ENCODE measurements around the gene TPRKB. TPM values are rescaled to one million over a fixed set of nuclear protein-coding genes. Genes with fewer than 3 reads are reported as not detected.

TPRKB gene
- total RNA-seq, 1 experiment from 2014 or later, result 44.7 TPM

DNA sequence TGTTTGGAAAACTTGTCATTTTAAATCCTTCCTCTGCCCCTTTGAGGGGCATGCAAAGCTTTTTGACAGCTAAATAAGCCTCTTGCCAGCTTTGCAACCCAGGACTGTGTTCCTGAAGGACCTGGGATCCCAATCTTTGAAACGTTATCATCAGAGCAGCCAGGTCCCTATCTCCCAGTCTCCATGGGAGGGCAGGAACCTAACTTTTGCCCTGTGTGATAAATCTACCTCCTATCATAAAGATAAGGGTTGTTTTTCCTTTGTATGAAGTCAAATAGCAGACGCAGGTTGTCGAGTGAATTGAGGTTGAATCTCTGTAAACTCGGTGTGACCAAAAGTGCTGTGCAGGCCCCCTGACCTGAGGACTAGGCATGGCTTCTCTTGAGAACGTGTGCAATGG lies 30.1 kb downstream of the TPRKB start:
- WGBS (ENCODE audit: extremely low coverage, insufficient read length, low lambda C conversion rate), result no CpG with 5 or more reads among the region's 5 CpGs
- no peak overlapping the region for H2BK12ac ChIP-seq (ENCODE audit: insufficient read length, low read depth, low read length)
- H3K27ac ChIP-seq (ENCODE audit: insufficient read length, low read depth, low read length), result no peak overlapping the region
- no peak overlapping the region for H3T11ph ChIP-seq (ENCODE audit: low read length)
- no peaks in the 10 kb centered on the region for H3K79me1 ChIP-seq (ENCODE audit: insufficient read depth, low read depth, low read length, poor library complexity, severe bottlenecking)
- H3K9ac ChIP-seq (ENCODE audit: extremely low read depth, insufficient read length, low read length), result no peak overlapping the region
- TF ChIP-seq, protein P1, sequence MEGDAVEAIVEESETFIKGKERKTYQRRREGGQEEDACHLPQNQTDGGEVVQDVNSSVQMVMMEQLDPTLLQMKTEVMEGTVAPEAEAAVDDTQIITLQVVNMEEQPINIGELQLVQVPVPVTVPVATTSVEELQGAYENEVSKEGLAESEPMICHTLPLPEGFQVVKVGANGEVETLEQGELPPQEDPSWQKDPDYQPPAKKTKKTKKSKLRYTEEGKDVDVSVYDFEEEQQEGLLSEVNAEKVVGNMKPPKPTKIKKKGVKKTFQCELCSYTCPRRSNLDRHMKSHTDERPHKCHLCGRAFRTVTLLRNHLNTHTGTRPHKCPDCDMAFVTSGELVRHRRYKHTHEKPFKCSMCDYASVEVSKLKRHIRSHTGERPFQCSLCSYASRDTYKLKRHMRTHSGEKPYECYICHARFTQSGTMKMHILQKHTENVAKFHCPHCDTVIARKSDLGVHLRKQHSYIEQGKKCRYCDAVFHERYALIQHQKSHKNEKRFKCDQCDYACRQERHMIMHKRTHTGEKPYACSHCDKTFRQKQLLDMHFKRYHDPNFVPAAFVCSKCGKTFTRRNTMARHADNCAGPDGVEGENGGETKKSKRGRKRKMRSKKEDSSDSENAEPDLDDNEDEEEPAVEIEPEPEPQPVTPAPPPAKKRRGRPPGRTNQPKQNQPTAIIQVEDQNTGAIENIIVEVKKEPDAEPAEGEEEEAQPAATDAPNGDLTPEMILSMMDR (conservative IDR thresholded peaks at IDR 0.05), result no peak
- no peak overlapping the region for H2AFZ ChIP-seq (ENCODE audit: low read length)
- H2BK120ac ChIP-seq (ENCODE audit: low read depth, low read length, poor library complexity, severe bottlenecking), result no peak overlapping the region
- H2BK20ac ChIP-seq (ENCODE audit: low read depth, low read length, poor library complexity, severe bottlenecking), result no peak overlapping the region
- H3K36me3 Mint-ChIP-seq (ENCODE audit: insufficient read depth in 1 of 3, low read depth in 3 of 3), result no peaks in the 10 kb centered on the region
- H2AK5ac ChIP-seq (ENCODE audit: insufficient read length, low read length), result no peak overlapping the region
- H3K4me1 Mint-ChIP-seq, result peaks cover 11 to 12% of the 10 kb centered on the region in 2 experiments
- no peak overlapping the region for H3K18ac ChIP-seq (ENCODE audit: insufficient read length, low read depth, low read length)
- H3K56ac ChIP-seq (ENCODE audit: insufficient read length, low read depth, low read length), result no peak overlapping the region
- no peaks in the 10 kb centered on the region for H3K79me2 ChIP-seq (ENCODE audit: insufficient read depth, low read length)
- no peak overlapping the region for H3K4me2 ChIP-seq (ENCODE audit: insufficient read depth, insufficient read length, low read length)
- H4K5ac ChIP-seq (ENCODE audit: insufficient read length, low read depth, low read length), result no peak overlapping the region
- peaks cover 0 to 6% of the 10 kb centered on the region in 2 experiments; a peak in 2 of 5 replicates for H3K9me3 Mint-ChIP-seq
- H3K4me3 Mint-ChIP-seq, result no peak overlapping the region; a peak in 1 of 5 replicates
- no peak overlapping the region for H3K4ac ChIP-seq (ENCODE audit: low read depth, low read length)
- peaks cover 76% of the 10 kb centered on the region for H3K27me3 Mint-ChIP-seq (ENCODE audit: low read depth)
- H3K14ac ChIP-seq (ENCODE audit: insufficient read depth, low read length), result no peak overlapping the region
- no peaks in the 10 kb centered on the region for H3K23me2 ChIP-seq (ENCODE audit: insufficient read length, low read depth, low read length, poor library complexity, severe bottlenecking)
- no peak overlapping the region for H2BK15ac ChIP-seq (ENCODE audit: low read depth, low read length)
- no peaks in the 10 kb centered on the region for H4K20me1 ChIP-seq (ENCODE audit: control insufficient read depth, insufficient read depth, insufficient read length)
- no peak overlapping the region for H2BK5ac ChIP-seq (ENCODE audit: insufficient read length, low read length)
- H3K9me3 ChIP-seq (ENCODE audit: control insufficient read depth, low read depth, low read length), result no peaks in the 10 kb centered on the region
- H3K27ac Mint-ChIP-seq, result no peak overlapping the region
- no peak overlapping the region for H4K91ac ChIP-seq (ENCODE audit: insufficient read length, low read depth, low read length)
- H3K23ac ChIP-seq (ENCODE audit: insufficient read length, low read depth, low read length), result no peak overlapping the region
- no peaks in the 10 kb centered on the region; the same call in 1 of the 2 replicates for H3K27me3 ChIP-seq (ENCODE audit: insufficient read depth, low read length)
- H4K8ac ChIP-seq (replicated peaks; ENCODE audit: insufficient read length, low read depth, low read length), result no peak overlapping the region
- no peak for DNase-seq
- H3K4me1 ChIP-seq (ENCODE audit: insufficient read depth, low read length), result no peaks in the 10 kb centered on the region

Measured in H9 (cell line).